H9 (cell line): ENCODE results near the gene ZNF423. TPM values are rescaled to one million over a fixed set of nuclear protein-coding genes. Genes with fewer than 3 reads are reported as not detected.

Experiments
- DNase-seq: peaks from one replicate; pipeline ENCODE4 v3.0.0-alpha.2; 2017
- H2AFZ ChIP-seq: one replicate; pipeline ENCODE4 v1.6.1; 2013; ENCODE audit warnings: mild to moderate bottlenecking, low read length, control low read depth, moderate library complexity
- H2AK5ac ChIP-seq: 2 replicates; pipeline ENCODE4 v1.6.1; 2013; ENCODE audit warnings: low read length, control low read depth, mixed read lengths; ENCODE audit not compliant: insufficient read length
- H2BK120ac ChIP-seq: one replicate; pipeline ENCODE4 v1.6.1; 2013; ENCODE audit warnings: low read depth, mild to moderate bottlenecking, low read length, control low read depth, inconsistent platforms; ENCODE audit not compliant: poor library complexity, severe bottlenecking
- H2BK12ac ChIP-seq: 2 replicates; pipeline ENCODE4 v1.6.1; 2013; ENCODE audit warnings: low read length, control low read depth, mixed read lengths, low read depth; ENCODE audit not compliant: insufficient read length
- H2BK15ac ChIP-seq: 2 replicates; pipeline ENCODE4 v1.6.1; 2013; ENCODE audit warnings: low read depth, low read length, control low read depth
- H2BK20ac ChIP-seq: one replicate; pipeline ENCODE4 v1.6.1; 2013; ENCODE audit warnings: low read depth, mild to moderate bottlenecking, low read length, control low read depth, inconsistent platforms; ENCODE audit not compliant: poor library complexity, severe bottlenecking
- H2BK5ac ChIP-seq: 2 replicates; pipeline ENCODE4 v1.6.1; 2013; ENCODE audit warnings: low read length, control low read depth, mixed read lengths; ENCODE audit not compliant: insufficient read length
- H3K14ac ChIP-seq: 2 replicates; pipeline ENCODE4 v1.6.1; 2013; ENCODE audit warnings: low read length, control low read depth; ENCODE audit not compliant: insufficient read depth
- H3K18ac ChIP-seq: 2 replicates; pipeline ENCODE4 v1.6.1; 2013; ENCODE audit warnings: low read depth, mild to moderate bottlenecking, mixed read lengths, low read length, control low read depth; ENCODE audit not compliant: insufficient read length
- H3K23ac ChIP-seq: 2 replicates; pipeline ENCODE4 v1.6.1; 2013; ENCODE audit warnings: low read length, control low read depth, mixed read lengths, low read depth; ENCODE audit not compliant: insufficient read length
- H3K23me2 ChIP-seq: 2 replicates; pipeline ENCODE4 v1.6.1; 2013; ENCODE audit warnings: low read depth, mild to moderate bottlenecking, mixed read lengths, low read length, control low read depth; ENCODE audit not compliant: insufficient read length, poor library complexity, severe bottlenecking
- H3K27ac ChIP-seq: 2 replicates; pipeline ENCODE4 v1.5.1; 2013; ENCODE audit warnings: low read length, control low read depth, mixed read lengths, low read depth; ENCODE audit not compliant: insufficient read length
- H3K27me3 ChIP-seq: 2 replicates; pipeline ENCODE4 v1.6.1; 2013; ENCODE audit warnings: low read length, control low read depth, inconsistent platforms; ENCODE audit not compliant: insufficient read depth
- H3K4ac ChIP-seq: 2 replicates; pipeline ENCODE4 v1.6.1; 2013; ENCODE audit warnings: low read depth, mild to moderate bottlenecking, control low read depth, inconsistent platforms, low read length, moderate library complexity
- H3K4me1 ChIP-seq: 2 replicates; pipeline ENCODE4 v1.6.1; 2013; ENCODE audit warnings: low read length, control low read depth, inconsistent platforms; ENCODE audit not compliant: insufficient read depth
- H3K4me2 ChIP-seq: 2 replicates; pipeline ENCODE4 v1.6.1; 2013; ENCODE audit warnings: low read length, control low read depth, mixed read lengths; ENCODE audit not compliant: insufficient read length, insufficient read depth
- H3K56ac ChIP-seq: 2 replicates; pipeline ENCODE4 v1.6.1; 2013; ENCODE audit warnings: low read depth, mild to moderate bottlenecking, mixed read lengths, low read length, control low read depth; ENCODE audit not compliant: insufficient read length
- H3K79me1 ChIP-seq: 2 replicates; pipeline ENCODE4 v1.6.1; 2013; ENCODE audit warnings: low read depth, mild to moderate bottlenecking, moderate library complexity, low read length, control low read depth, inconsistent platforms; ENCODE audit not compliant: insufficient read depth, poor library complexity, severe bottlenecking
- H3K79me2 ChIP-seq: 2 replicates; pipeline ENCODE4 v1.6.1; 2013; ENCODE audit warnings: low read length, control low read depth, inconsistent platforms; ENCODE audit not compliant: insufficient read depth
- H3K9ac ChIP-seq: 2 replicates; pipeline ENCODE4 v1.6.1; 2013; ENCODE audit warnings: low read length, control low read depth, mixed read lengths; ENCODE audit not compliant: insufficient read length; ENCODE audit errors: extremely low read depth
- H3K9me3 ChIP-seq: one replicate; pipeline ENCODE4 v1.6.1; 2013; ENCODE audit warnings: low read depth, low read length, inconsistent platforms; ENCODE audit not compliant: control insufficient read depth
- H3T11ph ChIP-seq: one replicate; pipeline ENCODE4 v1.6.1; 2013; ENCODE audit warnings: mild to moderate bottlenecking, low read length, control low read depth, inconsistent platforms
- H4K20me1 ChIP-seq: one replicate; pipeline ENCODE4 v1.6.1; 2013; ENCODE audit not compliant: control insufficient read depth, insufficient read length, insufficient read depth
- H4K5ac ChIP-seq: 2 replicates; pipeline ENCODE4 v1.6.1; 2013; ENCODE audit warnings: low read depth, mild to moderate bottlenecking, mixed read lengths, low read length, control low read depth; ENCODE audit not compliant: insufficient read length
- H4K8ac ChIP-seq: replicated peaks from 2 replicates; pipeline ENCODE4 v1.6.1; 2013; ENCODE audit warnings: low read length, control low read depth, mixed read lengths, low read depth; ENCODE audit not compliant: insufficient read length
- H4K91ac ChIP-seq: 2 replicates; pipeline ENCODE4 v1.6.1; 2013; ENCODE audit warnings: low read depth, mild to moderate bottlenecking, moderate library complexity, mixed read lengths, low read length, control low read depth; ENCODE audit not compliant: insufficient read length
- H3K27ac Mint-ChIP-seq, 3 experiments: 2 replicates in 2 of 3; 3 replicates in 1 of 3; pipeline ENCODE4 v1.8.0; 2020 to 2021; ENCODE audit warnings: mixed read lengths in 3 of 3, mild to moderate bottlenecking in 1 of 3, moderate library complexity in 1 of 3
- H3K27me3 Mint-ChIP-seq: 2 replicates; pipeline ENCODE4 v1.8.0; 2021; ENCODE audit warnings: low read depth, mild to moderate bottlenecking, moderate library complexity, mixed read lengths
- H3K36me3 Mint-ChIP-seq, 3 experiments: 2 replicates in 2 of 3; 3 replicates in 1 of 3; pipeline ENCODE4 v1.8.0; 2020 to 2021; ENCODE audit warnings: low read depth in 3 of 3, mixed read lengths in 3 of 3; ENCODE audit not compliant: insufficient read depth in 1 of 3
- H3K4me1 Mint-ChIP-seq, 2 experiments: 2 replicates each; pipeline ENCODE4 v1.8.0; 2020; ENCODE audit warnings: mixed read lengths in 2 of 2
- H3K4me3 Mint-ChIP-seq, 2 experiments: 2 replicates in 1 of 2; 3 replicates in 1 of 2; pipeline ENCODE4 v1.8.0; 2020 to 2021; ENCODE audit warnings: mild to moderate bottlenecking in 2 of 2, mixed read lengths in 2 of 2, moderate library complexity in 1 of 2
- H3K9me3 Mint-ChIP-seq, 2 experiments: 2 replicates in 1 of 2; 3 replicates in 1 of 2; pipeline ENCODE4 v1.8.0; 2020; ENCODE audit warnings: mild to moderate bottlenecking in 2 of 2, mixed read lengths in 2 of 2, moderate library complexity in 1 of 2
- WGBS: extraction: QIAGEN DNeasy Blood & Tissue Kit; methylation state at CpG from one replicate; pipeline ENCODE4 v1.1.7; 2013; ENCODE audit warnings: missing lambda C conversion rate, low lambda C conversion rate, mixed read lengths; ENCODE audit not compliant: insufficient read length; ENCODE audit errors: extremely low coverage; 5-methylcytosine and 5-hydroxymethylcytosine counted together
- total RNA-seq: library from RNA; stranded (reverse); gene quantifications from 2 replicates; pipeline ENCODE4 v1.2.1, GENCODE V29; 2021
- TF ChIP-seq, protein P1 (sequence below): fragments of 200-600 bp; sonication (generic); conservative IDR thresholded peaks from 3 replicates; pipeline ENCODE4 v1.8.0; 2021; ENCODE audit warnings: antibody characterized with exemption, mild to moderate bottlenecking

Gene ZNF423
- total RNA-seq, 1 experiment from 2014 or later, result 51.5 TPM

GRCh38 chr16:49839017-49839825 lies 16.7 kb downstream of the ZNF423 start:
- Histone ChIP-seq H2BK12ac (no peak overlapping the region), H3K14ac (no peak overlapping the region), H2BK5ac (no peak overlapping the region), H3K79me1 (peaks cover under 1% of the 10 kb centered on the region), H3K27ac (no peak overlapping the region), H3T11ph (no peak overlapping the region), H3K9ac (no peak overlapping the region), H3K27me3 (no peaks in the 10 kb centered on the region), H2AK5ac (no peak overlapping the region), H4K20me1 (no peaks in the 10 kb centered on the region), H3K4me2 (peak overlapping the region; percentile 47), H2BK15ac (no peak overlapping the region), H4K8ac (no peak overlapping the region), H3K79me2 (peaks cover 17% of the 10 kb centered on the region; the same call in 1 of the 2 replicates), H3K18ac (no peak overlapping the region), H3K56ac (no peak overlapping the region), H3K9me3 (no peaks in the 10 kb centered on the region), H3K4me1 (peaks cover 8% of the 10 kb centered on the region; the same call in 1 of the 2 replicates), H3K23ac (no peak overlapping the region), H4K5ac (no peak overlapping the region), H3K23me2 (peaks cover 6% of the 10 kb centered on the region), H3K4ac (no peak overlapping the region), H2AFZ (no peak overlapping the region), H4K91ac (no peak overlapping the region), H2BK120ac (no peak overlapping the region), H2BK20ac (no peak overlapping the region)
- Mint-ChIP-seq H3K27me3 (no peaks in the 10 kb centered on the region; the same call in 1 of the 2 replicates), H3K27ac (peak overlapping the region in 1 of 3 experiments; percentile 96; a peak in 3 of 7 replicates), H3K4me3 (peak overlapping the region; percentile 30 to 71; a peak in 4 of 5 replicates), H3K9me3 (no peaks in the 10 kb centered on the region), H3K4me1 (peaks cover 68 to 78% of the 10 kb centered on the region in 2 experiments), H3K36me3 (no peaks in the 10 kb centered on the region; a peak in 2 of 7 replicates)
- TF ChIP-seq, protein P1, sequence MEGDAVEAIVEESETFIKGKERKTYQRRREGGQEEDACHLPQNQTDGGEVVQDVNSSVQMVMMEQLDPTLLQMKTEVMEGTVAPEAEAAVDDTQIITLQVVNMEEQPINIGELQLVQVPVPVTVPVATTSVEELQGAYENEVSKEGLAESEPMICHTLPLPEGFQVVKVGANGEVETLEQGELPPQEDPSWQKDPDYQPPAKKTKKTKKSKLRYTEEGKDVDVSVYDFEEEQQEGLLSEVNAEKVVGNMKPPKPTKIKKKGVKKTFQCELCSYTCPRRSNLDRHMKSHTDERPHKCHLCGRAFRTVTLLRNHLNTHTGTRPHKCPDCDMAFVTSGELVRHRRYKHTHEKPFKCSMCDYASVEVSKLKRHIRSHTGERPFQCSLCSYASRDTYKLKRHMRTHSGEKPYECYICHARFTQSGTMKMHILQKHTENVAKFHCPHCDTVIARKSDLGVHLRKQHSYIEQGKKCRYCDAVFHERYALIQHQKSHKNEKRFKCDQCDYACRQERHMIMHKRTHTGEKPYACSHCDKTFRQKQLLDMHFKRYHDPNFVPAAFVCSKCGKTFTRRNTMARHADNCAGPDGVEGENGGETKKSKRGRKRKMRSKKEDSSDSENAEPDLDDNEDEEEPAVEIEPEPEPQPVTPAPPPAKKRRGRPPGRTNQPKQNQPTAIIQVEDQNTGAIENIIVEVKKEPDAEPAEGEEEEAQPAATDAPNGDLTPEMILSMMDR, result no peak
- DNase-seq, result no peak
- WGBS, result no CpG with 5 or more reads among the region's 26 CpGs
